ENCODE data around the gene OPTN.

OPTN gene

DNA sequence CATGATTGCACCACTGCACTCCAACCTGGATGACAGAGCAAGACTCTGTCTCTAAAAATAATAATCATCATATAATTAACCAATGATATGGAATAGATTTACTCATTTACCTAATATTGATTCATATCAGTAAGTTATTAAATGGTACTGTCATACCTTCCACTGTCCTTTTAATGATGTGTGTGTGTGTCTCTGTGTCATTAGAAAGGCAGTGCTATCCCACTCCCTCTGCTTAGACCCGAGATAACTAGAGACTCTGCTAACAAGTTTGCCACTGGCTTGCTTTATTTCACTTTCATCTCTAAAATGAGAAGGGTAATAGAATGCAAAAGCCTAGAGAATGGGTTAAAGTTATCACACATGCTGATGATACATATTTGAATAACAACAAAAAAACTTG lies 82.5 kb downstream of the OPTN start:
- DNase-seq (ENCODE audit: low spot score): no peak
- Histone ChIP-seq H3K27ac (no peak overlapping the region), H3K4me3 (no peak overlapping the region)
- TF ChIP-seq, protein P1, sequence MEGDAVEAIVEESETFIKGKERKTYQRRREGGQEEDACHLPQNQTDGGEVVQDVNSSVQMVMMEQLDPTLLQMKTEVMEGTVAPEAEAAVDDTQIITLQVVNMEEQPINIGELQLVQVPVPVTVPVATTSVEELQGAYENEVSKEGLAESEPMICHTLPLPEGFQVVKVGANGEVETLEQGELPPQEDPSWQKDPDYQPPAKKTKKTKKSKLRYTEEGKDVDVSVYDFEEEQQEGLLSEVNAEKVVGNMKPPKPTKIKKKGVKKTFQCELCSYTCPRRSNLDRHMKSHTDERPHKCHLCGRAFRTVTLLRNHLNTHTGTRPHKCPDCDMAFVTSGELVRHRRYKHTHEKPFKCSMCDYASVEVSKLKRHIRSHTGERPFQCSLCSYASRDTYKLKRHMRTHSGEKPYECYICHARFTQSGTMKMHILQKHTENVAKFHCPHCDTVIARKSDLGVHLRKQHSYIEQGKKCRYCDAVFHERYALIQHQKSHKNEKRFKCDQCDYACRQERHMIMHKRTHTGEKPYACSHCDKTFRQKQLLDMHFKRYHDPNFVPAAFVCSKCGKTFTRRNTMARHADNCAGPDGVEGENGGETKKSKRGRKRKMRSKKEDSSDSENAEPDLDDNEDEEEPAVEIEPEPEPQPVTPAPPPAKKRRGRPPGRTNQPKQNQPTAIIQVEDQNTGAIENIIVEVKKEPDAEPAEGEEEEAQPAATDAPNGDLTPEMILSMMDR (IDR thresholded peaks at IDR 0.05): no peak

DNA sequence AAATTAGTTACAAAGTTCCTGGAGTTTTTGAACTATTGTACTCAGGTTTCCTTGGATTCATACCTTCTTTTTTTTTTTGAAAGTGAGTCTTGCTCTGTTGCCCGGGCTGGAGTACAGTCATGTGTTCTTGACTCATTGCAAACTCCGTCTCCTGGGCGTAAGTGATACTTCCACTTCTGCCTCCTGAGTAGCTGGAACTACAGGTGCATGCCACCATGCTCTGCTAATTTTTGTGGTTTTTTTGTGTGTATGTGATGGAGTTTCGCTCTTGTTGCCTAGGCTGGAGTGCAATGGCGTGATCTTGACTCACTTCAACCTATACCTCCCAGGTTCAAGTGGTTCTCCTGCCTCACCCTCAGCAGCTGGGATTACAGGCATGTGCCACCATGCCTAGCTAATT lies 83.7 kb downstream of the OPTN start:
- Histone ChIP-seq H3K4me3 (no peak overlapping the region), H3K27ac (no peak overlapping the region)
- no peak for DNase-seq (ENCODE audit: low spot score)
- TF ChIP-seq, protein P1 (IDR thresholded peaks at IDR 0.05): no peak

DNA sequence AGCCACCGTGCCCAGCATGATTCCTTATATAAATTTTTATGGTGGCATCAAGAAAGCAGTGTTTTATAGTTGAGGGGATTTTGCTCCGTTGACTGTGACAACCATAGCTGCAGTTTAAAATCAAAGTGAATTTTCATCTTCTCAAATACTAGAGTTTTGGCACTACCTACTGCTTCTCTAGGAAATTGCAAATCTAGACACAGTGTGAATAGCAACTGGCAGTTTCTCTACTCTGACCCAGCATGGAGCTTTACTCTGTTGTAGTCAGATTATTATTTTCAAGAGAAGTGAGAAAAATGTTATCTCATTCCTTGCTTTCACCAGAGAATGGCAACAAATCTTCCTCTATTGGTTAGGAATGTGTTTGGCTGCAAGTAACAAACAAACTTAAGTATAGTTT lies 84.3 kb downstream of the OPTN start:
- TF ChIP-seq, protein P1 (IDR thresholded peaks at IDR 0.05): no peak
- Histone ChIP-seq H3K27ac (no peak overlapping the region), H3K4me3 (no peak overlapping the region)
- DNase-seq (ENCODE audit: low spot score): no peak

DNA sequence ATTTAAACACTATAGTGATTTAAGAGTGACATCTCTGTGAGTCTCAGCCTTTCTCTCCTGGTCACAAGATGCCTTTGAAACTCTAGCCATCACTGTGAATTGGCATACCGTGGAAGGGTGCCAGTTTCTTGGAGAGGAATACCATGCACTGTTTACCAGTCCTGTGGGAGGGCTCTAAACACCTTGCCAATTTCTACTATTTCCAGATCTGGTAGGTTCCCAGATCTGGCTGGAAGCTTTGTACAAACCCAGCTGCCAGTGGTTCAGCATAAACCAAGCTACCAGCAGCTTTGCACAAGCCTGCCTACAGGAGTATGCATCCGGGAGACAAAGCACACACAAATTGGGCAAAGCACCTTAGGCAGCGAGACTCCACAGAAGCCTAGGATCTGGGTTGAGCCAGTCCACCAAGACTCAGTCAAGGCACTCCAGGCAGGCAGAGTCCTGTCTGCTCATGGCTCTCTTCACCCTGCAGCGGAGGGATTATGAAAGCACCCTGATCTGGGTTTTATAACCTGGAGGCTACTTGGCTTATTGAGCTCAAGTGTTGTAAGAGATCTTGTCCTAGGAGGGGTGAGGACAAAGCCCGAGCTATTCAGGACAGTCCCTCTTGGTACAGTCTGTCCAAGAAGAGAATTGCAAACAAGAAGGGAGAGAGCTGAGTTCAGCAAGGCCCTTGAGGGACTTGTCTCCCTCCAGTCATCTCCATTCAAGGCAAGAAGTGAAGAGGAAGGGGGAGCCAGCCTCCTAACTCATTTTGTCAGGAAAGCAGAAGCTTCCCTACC lies 85.0 kb downstream of the OPTN start:
- TF ChIP-seq, protein P1 (IDR thresholded peaks at IDR 0.05): no peak
- no peak overlapping the region for H3K27ac ChIP-seq
- DNase-seq (ENCODE audit: low spot score): no peak
- no peak overlapping the region for H3K4me3 ChIP-seq

DNA sequence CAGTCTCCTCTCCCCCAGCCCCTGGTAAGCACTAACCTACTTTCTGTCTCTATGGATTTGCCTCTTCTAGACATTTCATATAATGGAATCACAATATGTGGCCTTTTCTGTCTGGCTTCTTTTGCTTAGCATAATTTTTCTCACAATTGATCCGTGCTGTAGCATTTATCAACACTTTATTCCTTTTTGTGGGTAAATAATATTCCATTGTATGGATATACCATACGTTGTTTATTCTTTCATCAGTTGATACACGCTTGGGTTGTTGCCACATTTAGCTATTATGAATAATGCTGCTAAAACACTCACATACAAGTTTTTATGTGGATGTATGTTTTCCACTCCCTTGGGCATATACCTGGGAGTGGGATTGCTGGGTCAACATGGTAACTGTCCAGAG lies 87.2 kb downstream of the OPTN start:
- H3K4me3 ChIP-seq: no peak overlapping the region
- TF ChIP-seq, protein P1 (IDR thresholded peaks at IDR 0.05): no peak
- DNase-seq (ENCODE audit: low spot score): no peak
- H3K27ac ChIP-seq: no peak overlapping the region

Data from coronary artery (tissue), 2 donors.